GM12891 (cell line): ENCODE data around the gene ZNF438.
A peak's percentile ranks its signal among the peaks of the same experiment; 100 is the strongest.
"Not testable (repeated sequence)": the region's sequence is repeated elsewhere in the genome, so short reads cannot be mapped to it uniquely, and the experiment has no call there.

Experiments used
- DNase-seq: peaks from one replicate; pipeline ENCODE4 v3.0.0; 2011; ENCODE audit warnings: low spot score; ENCODE audit not compliant: insufficient read length
- FAIRE-seq: peaks from 2 replicates; lab custom pipeline; 2011; peaks lifted over from hg19 to GRCh38; lab: Jason Lieb, UNC
- PAX5 ChIP-seq: IDR thresholded peaks from 2 replicates; pipeline ENCODE4 v1.6.1; 2011; ENCODE audit warnings: low read length, moderate library complexity, mild to moderate bottlenecking; ENCODE audit not compliant: insufficient read depth, severe bottlenecking
- POLR2A ChIP-seq: IDR thresholded peaks from 2 replicates; pipeline ENCODE4 v1.6.1; 2011; ENCODE audit warnings: low read depth, low read length, control low read depth
- POLR2AphosphoS5 ChIP-seq: IDR thresholded peaks from 2 replicates; pipeline ENCODE4 v1.6.1; 2011; ENCODE audit warnings: low read depth, low read length, control low read depth
- POU2F2 ChIP-seq: IDR thresholded peaks from 2 replicates; pipeline ENCODE4 v1.6.1; 2011; ENCODE audit warnings: low read depth, mild to moderate bottlenecking, control low read depth, low read length, moderate library complexity
- SPI1 ChIP-seq: IDR thresholded peaks from 2 replicates; pipeline ENCODE4 v1.6.1; 2011; ENCODE audit warnings: low read depth, low read length, control low read depth
- TAF1 ChIP-seq: IDR thresholded peaks from 2 replicates; pipeline ENCODE4 v1.6.1; 2011; ENCODE audit warnings: low read depth, low read length, control low read depth

The ZNF438 gene

GRCh38 chr10:30990971-30991646 is 40.6 kb downstream of the ZNF438 start:
- TF ChIP-seq POU2F2: no peak
- no peak for TF ChIP-seq POLR2A
- no peak for TF ChIP-seq POLR2AphosphoS5
- TF ChIP-seq TAF1: no peak
- TF ChIP-seq SPI1: no peak
- TF ChIP-seq PAX5: no peak
- FAIRE-seq (no peak), DNase-seq (no peak)

DNA sequence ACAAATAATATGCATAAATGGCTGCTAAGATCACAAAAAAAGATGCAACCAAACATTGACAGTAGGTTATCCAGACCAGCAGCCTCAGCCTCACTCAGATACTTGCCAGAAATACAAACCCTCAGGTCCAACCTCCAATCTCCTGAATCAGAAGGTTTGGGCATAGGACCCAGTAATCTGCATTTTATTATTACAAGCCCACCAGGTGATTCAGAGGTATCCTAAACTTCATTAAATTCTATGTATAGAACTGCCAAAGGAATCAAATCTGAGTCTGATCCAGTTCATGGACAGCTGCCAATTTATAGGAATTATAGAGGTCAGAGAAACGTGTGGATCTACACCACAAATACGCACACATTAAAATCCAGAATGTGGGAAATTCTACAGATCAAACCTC is 41.3 kb downstream of the ZNF438 start:
- FAIRE-seq (no peak), DNase-seq (no peak)
- TF ChIP-seq TAF1: no peak
- TF ChIP-seq POLR2AphosphoS5: no peak
- no peak for TF ChIP-seq POU2F2
- no peak for TF ChIP-seq SPI1
- no peak for TF ChIP-seq PAX5
- no peak for TF ChIP-seq POLR2A

DNA sequence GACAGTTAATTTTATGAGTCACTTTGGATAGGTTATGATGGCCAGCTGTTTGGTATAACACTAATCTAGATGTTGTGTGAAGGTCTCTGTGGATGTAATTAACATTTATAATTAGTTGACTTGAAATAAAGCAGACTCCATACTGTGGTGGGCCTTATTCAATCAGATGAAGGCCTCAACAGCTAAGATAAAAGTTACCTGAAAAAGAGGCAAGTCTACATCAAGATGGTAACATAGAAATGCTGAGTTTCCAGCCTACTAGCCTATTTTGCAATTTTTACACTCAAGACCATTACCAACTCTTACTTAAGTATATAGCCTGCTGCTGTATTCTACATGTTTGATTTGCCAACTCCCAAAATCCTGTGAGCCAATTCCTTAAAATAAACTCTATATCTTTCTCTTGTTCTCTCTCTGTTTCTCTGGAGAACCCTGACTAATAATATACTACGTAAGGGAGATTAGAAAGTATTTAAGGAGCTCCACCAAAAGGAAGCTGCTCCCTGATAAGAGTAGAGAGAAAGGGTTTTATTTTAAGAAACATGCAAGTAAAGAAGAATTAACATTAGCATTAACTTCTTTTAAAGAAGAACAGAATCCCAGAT is 42.7 kb downstream of the ZNF438 start:
- no peak for FAIRE-seq
- no peak for DNase-seq
- TF ChIP-seq POLR2A (no peak), TAF1 (no peak)

- no peak for TF ChIP-seq SPI1
- TF ChIP-seq POLR2AphosphoS5: no peak
- TF ChIP-seq TAF1: no peak
- FAIRE-seq: no peak
These were observed 44.2 kb downstream of the ZNF438 start for GRCh38 chr10:30987463-30987862.

GRCh38 chr10:30986053-30986555 is 45.6 kb downstream of the ZNF438 start:
- no peak for FAIRE-seq
- TF ChIP-seq TAF1: no peak
- TF ChIP-seq SPI1: no peak
- TF ChIP-seq PAX5: no peak
- TF ChIP-seq POLR2AphosphoS5: no peak
- no peak for TF ChIP-seq POU2F2
- no peak for TF ChIP-seq POLR2A
- no peak for DNase-seq

More at GRCh38 chr10:30987463-30987862, 44.2 kb downstream of the ZNF438 start:
- DNase-seq: no peak

GRCh38 chr10:30985512-30985911 is 46.2 kb downstream of the ZNF438 start:
- FAIRE-seq (no peak), DNase-seq (no peak)
- no peak for TF ChIP-seq POLR2A
- TF ChIP-seq PAX5: no peak

GRCh38 chr10:30984563-30985328 is 46.9 kb downstream of the ZNF438 start:
- no peak for FAIRE-seq
- TF ChIP-seq POLR2A (no peak), TAF1 (no peak), PAX5 (no peak), POU2F2 (no peak), SPI1 (no peak), POLR2AphosphoS5 (no peak)
- no peak for DNase-seq

- FAIRE-seq: peak; percentile 76
- TF ChIP-seq SPI1: 0 out of 2 replicates have a peak, but pooled peaks have one; percentile 19
These were observed 48.5 kb downstream of the ZNF438 start for GRCh38 chr10:30983209-30983608.

DNA sequence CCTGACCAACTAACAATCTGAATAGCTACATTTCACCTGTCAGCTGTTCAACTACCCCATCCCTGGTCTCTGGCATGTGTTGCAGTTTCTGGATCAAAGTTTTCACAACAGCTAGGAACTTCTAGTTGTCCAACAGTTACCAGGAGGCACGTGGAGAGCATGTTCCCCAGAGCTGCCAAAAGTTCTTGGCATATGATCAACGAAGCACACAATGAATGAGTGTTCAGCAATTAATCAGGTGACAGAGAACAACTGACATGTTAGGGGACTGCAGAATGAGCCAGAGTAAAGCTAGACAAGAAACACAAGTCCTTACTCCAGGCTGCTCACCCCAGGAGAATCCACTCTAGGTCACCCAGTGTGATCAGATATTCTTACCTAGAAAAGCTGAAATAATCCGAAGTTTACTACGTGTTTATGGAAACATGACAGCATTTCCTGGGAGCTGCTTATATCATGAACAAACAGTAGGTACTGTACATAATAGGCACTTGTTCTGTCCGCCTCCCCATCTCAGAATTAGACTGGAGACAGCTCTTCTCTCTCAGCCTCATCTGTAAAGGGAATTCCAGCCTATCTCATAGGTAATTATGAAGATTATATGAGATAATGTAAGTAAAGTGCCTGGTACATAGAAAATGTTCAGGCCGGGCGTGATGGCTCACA is 50.6 kb downstream of the ZNF438 start:
- TF ChIP-seq POLR2A (no peak), TAF1 (no peak)
- FAIRE-seq (no peak), DNase-seq (no peak)

More at GRCh38 chr10:30983209-30983608, 48.5 kb downstream of the ZNF438 start:
- DNase-seq: not testable (repeated sequence)

GRCh38 chr10:30979956-30980355 is 51.7 kb downstream of the ZNF438 start:
- FAIRE-seq (no peak), DNase-seq (no peak)
- TF ChIP-seq SPI1: no peak
- TF ChIP-seq TAF1: no peak
- no peak for TF ChIP-seq PAX5
- TF ChIP-seq POLR2A: no peak
- no peak for TF ChIP-seq POLR2AphosphoS5
- TF ChIP-seq POU2F2: no peak
